Measurements from ENCODE around the gene MYBPC2. TPM values are rescaled to one million over a fixed set of nuclear protein-coding genes. Genes with fewer than 3 reads are reported as not detected.

Gene MYBPC2
- total and polyA plus RNA-seq, 4 experiments from 2014 or later, result 0.10 TPM; not detected in 3

- Mint-ChIP-seq H3K9me3 (no peaks in the 10 kb centered on the region), H3K4me1 (peaks cover 0 to 4% (median 2%) of the 10 kb centered on the region in 4 donors), H3K36me3 (peaks cover 12 to 13% of the 10 kb centered on the region in 2 donors), H3K27me3 (no peaks in the 10 kb centered on the region), H3K27ac (peak overlapping the region in 2 of 7 donors; percentile 36 to 43), H3K4me3 (no peak overlapping the region)
- intact Hi-C loops (cut with micrococcal nuclease), result no loop called here
- Histone ChIP-seq H3K4me3 (ENCODE audit: low read length in 2 of 2) (no peak overlapping the region), H3K27me3 (ENCODE audit: insufficient read depth, low read length) (no peaks in the 10 kb centered on the region), H3K4me1 (ENCODE audit: insufficient read depth, low read length) (no peaks in the 10 kb centered on the region), H3K36me3 (ENCODE audit: insufficient read depth, low read length) (no peaks in the 10 kb centered on the region), H3K9me3 (ENCODE audit: control insufficient read depth in 1 of 2, low read length in 2 of 2) (no peaks in the 10 kb centered on the region), H3K27ac (ENCODE audit: low read depth, low read length) (no peak overlapping the region)
- DNase-seq, result no peak
- POLR2A ChIA-PET (ENCODE audit: partially characterized antibody), result no interaction called here
- CTCF ChIA-PET (ENCODE audit: partially characterized antibody), result no interaction called here
Measured at GRCh38 chr19:50399368-50399745, 33.3 kb upstream of the MYBPC2 start.

- Histone ChIP-seq H3K27me3 (ENCODE audit: insufficient read depth, low read length) (no peaks in the 10 kb centered on the region), H3K4me1 (ENCODE audit: insufficient read depth, low read length) (no peaks in the 10 kb centered on the region), H3K27ac (ENCODE audit: low read depth, low read length) (no peak overlapping the region), H3K36me3 (ENCODE audit: insufficient read depth, low read length) (no peaks in the 10 kb centered on the region), H3K4me3 (ENCODE audit: low read length in 2 of 2) (no peak overlapping the region), H3K9me3 (ENCODE audit: control insufficient read depth in 1 of 2, low read length in 2 of 2) (no peaks in the 10 kb centered on the region)
- POLR2A ChIA-PET (ENCODE audit: partially characterized antibody), result interaction anchor here (1.3 kb wide), 1 partner anchor 18 kb away, joined by 5 read pairs; the partner anchor contains the start of gene POLD1
- H3K36me3 Mint-ChIP-seq, result peaks cover 13 to 20% of the 10 kb centered on the region in 2 donors
- no peak overlapping the region for H3K4me3 Mint-ChIP-seq
- CTCF ChIA-PET (ENCODE audit: partially characterized antibody), result interaction anchor here (0.9 kb wide), 1 partner anchor 13 kb away, joined by 3 read pairs; no protein-coding TSS in a partner anchor
- H3K9me3 Mint-ChIP-seq, result no peaks in the 10 kb centered on the region
- no peak overlapping the region for H3K27ac Mint-ChIP-seq
- H3K4me1 Mint-ChIP-seq, result peaks cover 0 to 4% (median 1%) of the 10 kb centered on the region in 4 donors
- intact Hi-C loops (cut with micrococcal nuclease), result no loop called here
- no peak for DNase-seq
- H3K27me3 Mint-ChIP-seq, result no peaks in the 10 kb centered on the region
Measured at GRCh38 chr19:50401605-50402450, 30.9 kb upstream of the MYBPC2 start.

GRCh38 chr19:50402544-50403301 is 30.0 kb upstream of the MYBPC2 start:
- POLR2A ChIA-PET (ENCODE audit: partially characterized antibody), result interaction anchor here (1.3 kb wide), 1 partner anchor 19 kb away, joined by 5 read pairs; the partner anchor contains the start of gene POLD1
- Histone ChIP-seq H3K27me3 (ENCODE audit: insufficient read depth, low read length) (no peaks in the 10 kb centered on the region), H3K4me3 (ENCODE audit: low read length in 2 of 2) (no peak overlapping the region), H3K27ac (ENCODE audit: low read depth, low read length) (no peak overlapping the region), H3K4me1 (ENCODE audit: insufficient read depth, low read length) (no peaks in the 10 kb centered on the region), H3K9me3 (ENCODE audit: control insufficient read depth in 1 of 2, low read length in 2 of 2) (no peaks in the 10 kb centered on the region), H3K36me3 (ENCODE audit: insufficient read depth, low read length) (no peaks in the 10 kb centered on the region)
- Mint-ChIP-seq H3K4me3 (no peak overlapping the region), H3K36me3 (peaks cover 13 to 18% of the 10 kb centered on the region in 2 donors), H3K27ac (no peak overlapping the region), H3K4me1 (peaks cover 0 to 4% (median 1%) of the 10 kb centered on the region in 4 donors), H3K9me3 (no peaks in the 10 kb centered on the region), H3K27me3 (no peaks in the 10 kb centered on the region)
- CTCF ChIA-PET (ENCODE audit: partially characterized antibody), result interaction anchor here (0.9 kb wide), 1 partner anchor 12 kb away, joined by 3 read pairs; no protein-coding TSS in a partner anchor
- intact Hi-C loops (cut with micrococcal nuclease), result no loop called here
- DNase-seq, result no peak

- Mint-ChIP-seq H3K4me1 (no peaks in the 10 kb centered on the region), H3K36me3 (peaks cover 9 to 20% of the 10 kb centered on the region in 2 donors), H3K9me3 (no peaks in the 10 kb centered on the region), H3K4me3 (no peak overlapping the region), H3K27ac (peak overlapping the region in 1 of 7 donors; percentile 82), H3K27me3 (no peaks in the 10 kb centered on the region)
- intact Hi-C loops (cut with micrococcal nuclease), result no loop called here
- Histone ChIP-seq H3K4me3 (ENCODE audit: low read length in 2 of 2) (no peak overlapping the region), H3K9me3 (ENCODE audit: control insufficient read depth in 1 of 2, low read length in 2 of 2) (no peaks in the 10 kb centered on the region), H3K4me1 (ENCODE audit: insufficient read depth, low read length) (no peaks in the 10 kb centered on the region), H3K27me3 (ENCODE audit: insufficient read depth, low read length) (no peaks in the 10 kb centered on the region), H3K27ac (ENCODE audit: low read depth, low read length) (no peak overlapping the region), H3K36me3 (ENCODE audit: insufficient read depth, low read length) (no peaks in the 10 kb centered on the region)
- ChIA-PET POLR2A (ENCODE audit: partially characterized antibody) (no interaction called here), CTCF (ENCODE audit: partially characterized antibody) (no interaction called here)
- DNase-seq, result no peak
Measured at GRCh38 chr19:50406156-50406820, 26.4 kb upstream of the MYBPC2 start.

GRCh38 chr19:50406829-50407228 is 25.9 kb upstream of the MYBPC2 start:
- Mint-ChIP-seq H3K4me1 (no peaks in the 10 kb centered on the region), H3K36me3 (peaks cover 11 to 20% of the 10 kb centered on the region in 2 donors), H3K4me3 (no peak overlapping the region), H3K9me3 (no peaks in the 10 kb centered on the region), H3K27me3 (no peaks in the 10 kb centered on the region), H3K27ac (no peak overlapping the region)
- no peak overlapping the region for H3K4me3 ChIP-seq (ENCODE audit: low read length in 2 of 2)
- intact Hi-C loops (cut with micrococcal nuclease), result no loop called here
- no peaks in the 10 kb centered on the region for H3K36me3 ChIP-seq (ENCODE audit: insufficient read depth, low read length)
- no peak overlapping the region for H3K27ac ChIP-seq (ENCODE audit: low read depth, low read length)
- POLR2A ChIA-PET (ENCODE audit: partially characterized antibody), result no interaction called here
- DNase-seq, result no peak
- H3K4me1 ChIP-seq (ENCODE audit: insufficient read depth, low read length), result no peaks in the 10 kb centered on the region
- no peaks in the 10 kb centered on the region for H3K27me3 ChIP-seq (ENCODE audit: insufficient read depth, low read length)
- CTCF ChIA-PET (ENCODE audit: partially characterized antibody), result no interaction called here
- no peaks in the 10 kb centered on the region for H3K9me3 ChIP-seq (ENCODE audit: control insufficient read depth in 1 of 2, low read length in 2 of 2)

- CTCF ChIA-PET (ENCODE audit: partially characterized antibody), result interaction anchor here (1.4 kb wide), 1 partner anchor 52 kb away, joined by 3 read pairs; no protein-coding TSS in a partner anchor
- DNase-seq, result no peak
- Mint-ChIP-seq H3K27me3 (no peaks in the 10 kb centered on the region), H3K27ac (no peak overlapping the region), H3K4me1 (peaks cover 0 to under 1% (median 0%) of the 10 kb centered on the region in 4 donors), H3K4me3 (no peak overlapping the region), H3K9me3 (no peaks in the 10 kb centered on the region), H3K36me3 (peaks cover 7 to 17% of the 10 kb centered on the region in 2 donors)
- intact Hi-C loops (cut with micrococcal nuclease), result no loop called here
- Histone ChIP-seq H3K36me3 (ENCODE audit: insufficient read depth, low read length) (no peaks in the 10 kb centered on the region), H3K4me1 (ENCODE audit: insufficient read depth, low read length) (no peaks in the 10 kb centered on the region), H3K9me3 (ENCODE audit: control insufficient read depth in 1 of 2, low read length in 2 of 2) (no peaks in the 10 kb centered on the region), H3K27ac (ENCODE audit: low read depth, low read length) (no peak overlapping the region), H3K27me3 (ENCODE audit: insufficient read depth, low read length) (no peaks in the 10 kb centered on the region), H3K4me3 (ENCODE audit: low read length in 2 of 2) (no peak overlapping the region)
- POLR2A ChIA-PET (ENCODE audit: partially characterized antibody), result no interaction called here
Measured at GRCh38 chr19:50409347-50409746, 23.3 kb upstream of the MYBPC2 start.

GRCh38 chr19:50410109-50410508 is 22.6 kb upstream of the MYBPC2 start:
- peaks cover 7 to 17% of the 10 kb centered on the region in 2 donors for H3K36me3 Mint-ChIP-seq
- H3K27ac ChIP-seq (ENCODE audit: low read depth, low read length), result no peak overlapping the region
- POLR2A ChIA-PET (ENCODE audit: partially characterized antibody), result no interaction called here
- no peak overlapping the region for H3K4me3 ChIP-seq (ENCODE audit: low read length in 2 of 2)
- no peak overlapping the region for H3K4me3 Mint-ChIP-seq
- CTCF ChIA-PET (ENCODE audit: partially characterized antibody), result interaction anchor here (1.4 kb wide), 1 partner anchor 53 kb away, joined by 3 read pairs; no protein-coding TSS in a partner anchor
- no peaks in the 10 kb centered on the region for H3K36me3 ChIP-seq (ENCODE audit: insufficient read depth, low read length)
- no peak overlapping the region for H3K27ac Mint-ChIP-seq
- H3K9me3 Mint-ChIP-seq, result no peaks in the 10 kb centered on the region
- no peaks in the 10 kb centered on the region for H3K27me3 Mint-ChIP-seq
- H3K4me1 ChIP-seq (ENCODE audit: insufficient read depth, low read length), result no peaks in the 10 kb centered on the region
- peaks cover 0 to 4% (median 0%) of the 10 kb centered on the region in 4 donors for H3K4me1 Mint-ChIP-seq
- no peaks in the 10 kb centered on the region for H3K9me3 ChIP-seq (ENCODE audit: control insufficient read depth in 1 of 2, low read length in 2 of 2)
- no peaks in the 10 kb centered on the region for H3K27me3 ChIP-seq (ENCODE audit: insufficient read depth, low read length)
- DNase-seq, result no peak
- intact Hi-C loops (cut with micrococcal nuclease), result no loop called here

Measured in CD4-positive, alpha-beta memory T cell (primary cell).